Trophoblast cell (in vitro differentiated cells and primary cell): ENCODE measurements around the gene GON4L.
"Not testable (repeated sequence)": the region's sequence is repeated elsewhere in the genome, so short reads cannot be mapped to it uniquely, and the experiment has no call there.

ENCODE experiments used
- DNase-seq, 2 donors: peaks; one replicate each; pipeline ENCODE4 v3.0.0-alpha.2; 2016
- H2AFZ ChIP-seq: 2 replicates; pipeline ENCODE4 v1.6.1; 2013; ENCODE audit warnings: low read length, moderate library complexity, mild to moderate bottlenecking; ENCODE audit not compliant: insufficient read depth, poor library complexity
- H2AK5ac ChIP-seq: 2 replicates; pipeline ENCODE4 v1.6.1; 2013; ENCODE audit warnings: mild to moderate bottlenecking, low read length
- H2BK120ac ChIP-seq: 2 replicates; pipeline ENCODE4 v1.6.1; 2013; ENCODE audit warnings: low read length, mild to moderate bottlenecking, moderate library complexity; ENCODE audit not compliant: insufficient read depth, poor library complexity
- H2BK12ac ChIP-seq: 2 replicates; pipeline ENCODE4 v1.6.1; 2013; ENCODE audit warnings: mild to moderate bottlenecking, low read length, moderate library complexity
- H2BK5ac ChIP-seq: 2 replicates; pipeline ENCODE4 v1.6.1; 2013; ENCODE audit warnings: low read length, low read depth, moderate library complexity, mild to moderate bottlenecking; ENCODE audit not compliant: poor library complexity
- H3K14ac ChIP-seq: 2 replicates; pipeline ENCODE4 v1.6.1; 2013; ENCODE audit warnings: mild to moderate bottlenecking, low read length
- H3K18ac ChIP-seq: 2 replicates; pipeline ENCODE4 v1.6.1; 2013; ENCODE audit warnings: mild to moderate bottlenecking, low read length
- H3K23ac ChIP-seq: 2 replicates; pipeline ENCODE4 v1.6.1; 2013; ENCODE audit warnings: low read length
- H3K27ac ChIP-seq: 2 replicates; pipeline ENCODE4 v1.5.1; 2013; ENCODE audit warnings: low read depth, mild to moderate bottlenecking, inconsistent platforms, low read length, moderate library complexity
- H3K27me3 ChIP-seq: 2 replicates; pipeline ENCODE4 v1.6.1; 2013; ENCODE audit warnings: inconsistent platforms, mild to moderate bottlenecking, low read length, moderate library complexity; ENCODE audit not compliant: insufficient read depth
- H3K36me3 ChIP-seq, 2 experiments: 1 replicate in 1 of 2; 2 replicates in 1 of 2; pipeline ENCODE4 v1.6.1; 2013; ENCODE audit warnings: low read length in 2 of 2, mild to moderate bottlenecking in 2 of 2, moderate library complexity in 1 of 2; ENCODE audit not compliant: insufficient read depth in 2 of 2, control insufficient read depth in 1 of 2
- H3K4ac ChIP-seq: 2 replicates; pipeline ENCODE4 v1.6.1; 2013; ENCODE audit warnings: low read depth, mild to moderate bottlenecking, low read length, moderate library complexity
- H3K4me1 ChIP-seq, 2 experiments: 1 replicate in 1 of 2; 2 replicates in 1 of 2; pipeline ENCODE4 v1.6.1; 2013; ENCODE audit warnings: low read length in 2 of 2, mild to moderate bottlenecking in 2 of 2, moderate library complexity in 1 of 2; ENCODE audit not compliant: insufficient read depth in 2 of 2, control insufficient read depth in 1 of 2
- H3K4me2 ChIP-seq: 2 replicates; pipeline ENCODE4 v1.6.1; 2013; ENCODE audit warnings: inconsistent platforms, mild to moderate bottlenecking, low read length, moderate library complexity
- H3K4me3 ChIP-seq: 2 replicates; pipeline ENCODE4 v1.5.1; 2013; ENCODE audit warnings: mild to moderate bottlenecking, low read depth, low read length, inconsistent platforms
- H3K79me1 ChIP-seq: one replicate; pipeline ENCODE4 v1.6.1; 2013; ENCODE audit warnings: low read length
- H3K79me2 ChIP-seq: 2 replicates; pipeline ENCODE4 v1.6.1; 2013; ENCODE audit warnings: low read length, mild to moderate bottlenecking; ENCODE audit not compliant: control insufficient read depth, insufficient read depth, poor library complexity
- H3K9ac ChIP-seq: 2 replicates; pipeline ENCODE4 v1.6.1; 2013; ENCODE audit warnings: mild to moderate bottlenecking, low read length
- H3K9me3 ChIP-seq: 2 replicates; pipeline ENCODE4 v1.6.1; 2013; ENCODE audit warnings: low read depth, mild to moderate bottlenecking, control low read depth, inconsistent platforms, low read length; ENCODE audit not compliant: insufficient read depth
- H4K12ac ChIP-seq: 2 replicates; pipeline ENCODE4 v1.6.1; 2013; ENCODE audit warnings: low read depth, mild to moderate bottlenecking, low read length, moderate library complexity
- H4K8ac ChIP-seq: 2 replicates; pipeline ENCODE4 v1.6.1; 2013; ENCODE audit warnings: low read depth, mild to moderate bottlenecking, low read length, moderate library complexity
- H4K91ac ChIP-seq: one replicate; pipeline ENCODE4 v1.6.1; 2013; ENCODE audit warnings: low read depth, mild to moderate bottlenecking, low read length, moderate library complexity
- WGBS: extraction: QIAGEN DNeasy Blood & Tissue Kit; methylation state at CpG from one replicate; pipeline ENCODE4 v1.1.7; 2013; ENCODE audit warnings: missing lambda C conversion rate; ENCODE audit not compliant: insufficient read length, insufficient coverage; ENCODE audit errors: extremely low coverage; 5-methylcytosine and 5-hydroxymethylcytosine counted together

The GON4L gene

GRCh38 chr1:155844860-155845421 lies 12.1 kb downstream of the GON4L start:
- no peak overlapping the region for H3K18ac ChIP-seq
- no peaks in the 10 kb centered on the region for H3K27me3 ChIP-seq
- H3K27ac ChIP-seq: no peak overlapping the region
- no peak for DNase-seq
- WGBS: no CpG with 5 or more reads among the region's 1 CpG
- H3K4me3 ChIP-seq: no peak overlapping the region
- no peak overlapping the region for H4K12ac ChIP-seq
- H3K14ac ChIP-seq: no peak overlapping the region
- no peaks in the 10 kb centered on the region for H3K9me3 ChIP-seq
- no peak overlapping the region for H3K9ac ChIP-seq
- H3K23ac ChIP-seq: no peak overlapping the region
- H3K79me1 ChIP-seq: no peaks in the 10 kb centered on the region
- no peak overlapping the region for H3K4me2 ChIP-seq
- H4K8ac ChIP-seq: no peak overlapping the region
- H2AK5ac ChIP-seq: no peak overlapping the region
- H3K79me2 ChIP-seq: peaks cover 2% of the 10 kb centered on the region
- H3K4ac ChIP-seq: no peak overlapping the region
- peaks cover 21 to 22% of the 10 kb centered on the region in 2 experiments for H3K36me3 ChIP-seq
- H3K4me1 ChIP-seq: no peaks in the 10 kb centered on the region
- H2BK12ac ChIP-seq: no peak overlapping the region
- no peak overlapping the region for H2BK5ac ChIP-seq
- no peak overlapping the region for H4K91ac ChIP-seq
- no peak overlapping the region for H2BK120ac ChIP-seq
- H2AFZ ChIP-seq: no peak overlapping the region

GRCh38 chr1:155840386-155840785 lies 16.6 kb downstream of the GON4L start:
- Histone ChIP-seq H3K4me2 (no peak overlapping the region), H3K14ac (no peak overlapping the region), H2AFZ (no peak overlapping the region), H3K27me3 (no peaks in the 10 kb centered on the region), H3K9me3 (no peaks in the 10 kb centered on the region), H4K91ac (no peak overlapping the region), H3K9ac (no peak overlapping the region), H3K4me1 (no peaks in the 10 kb centered on the region), H3K4ac (no peak overlapping the region), H3K4me3 (no peak overlapping the region), H2AK5ac (no peak overlapping the region), H2BK5ac (no peak overlapping the region), H4K8ac (no peak overlapping the region), H3K79me1 (no peaks in the 10 kb centered on the region), H2BK12ac (no peak overlapping the region), H3K18ac (no peak overlapping the region), H4K12ac (no peak overlapping the region), H2BK120ac (no peak overlapping the region), H3K79me2 (no peaks in the 10 kb centered on the region), H3K23ac (no peak overlapping the region), H3K36me3 (peaks cover 11 to 17% of the 10 kb centered on the region in 2 experiments), H3K27ac (no peak overlapping the region)
- no peak for DNase-seq
- WGBS: no CpG with 5 or more reads among the region's 5 CpGs

- no peak overlapping the region for H3K23ac ChIP-seq
- H3K4me2 ChIP-seq: no peak overlapping the region
- no peak overlapping the region for H3K27ac ChIP-seq
- H3K27me3 ChIP-seq: no peaks in the 10 kb centered on the region
- no peak overlapping the region for H4K8ac ChIP-seq
- no peak overlapping the region for H3K9ac ChIP-seq
- WGBS: no CpG with 5 or more reads among the region's 6 CpGs
- H2BK12ac ChIP-seq: no peak overlapping the region
- no peak overlapping the region for H3K14ac ChIP-seq
- no peaks in the 10 kb centered on the region for H3K9me3 ChIP-seq
- H2BK120ac ChIP-seq: no peak overlapping the region
- no peaks in the 10 kb centered on the region for H3K79me2 ChIP-seq
- H3K36me3 ChIP-seq: peaks cover 7 to 9% of the 10 kb centered on the region in 2 experiments
- H2AK5ac ChIP-seq: no peak overlapping the region
- no peak overlapping the region for H3K4ac ChIP-seq
- H2AFZ ChIP-seq: no peak overlapping the region
- H3K4me3 ChIP-seq: no peak overlapping the region
- H2BK5ac ChIP-seq: no peak overlapping the region
- no peaks in the 10 kb centered on the region for H3K79me1 ChIP-seq
- H4K91ac ChIP-seq: no peak overlapping the region
- H4K12ac ChIP-seq: no peak overlapping the region
- no peak for DNase-seq
- H3K4me1 ChIP-seq: no peaks in the 10 kb centered on the region
- H3K18ac ChIP-seq: no peak overlapping the region
Observed at GRCh38 chr1:155835548-155835947, 21.5 kb downstream of the GON4L start.

- not testable (repeated sequence) for H2AFZ ChIP-seq, H2BK5ac ChIP-seq, H4K12ac ChIP-seq, H3K27me3 ChIP-seq, H3K79me1 ChIP-seq, H3K27ac ChIP-seq, H4K91ac ChIP-seq, H2BK12ac ChIP-seq, H2BK120ac ChIP-seq, H2AK5ac ChIP-seq, H3K4me1 ChIP-seq, H3K18ac ChIP-seq, H3K14ac ChIP-seq, H3K23ac ChIP-seq, H3K4me3 ChIP-seq, H3K9me3 ChIP-seq, H3K4ac ChIP-seq, H3K36me3 ChIP-seq, DNase-seq, H4K8ac ChIP-seq, H3K9ac ChIP-seq, H3K79me2 ChIP-seq, H3K4me2 ChIP-seq
- WGBS: no CpG with 5 or more reads among the region's 9 CpGs
Observed at GRCh38 chr1:155834927-155835399, 22.1 kb downstream of the GON4L start.
